WTC11 (cell line): ENCODE results near the gene ARL15. TPM values are rescaled to one million over a fixed set of nuclear protein-coding genes. Genes with fewer than 3 reads are reported as not detected.

ENCODE experiments used
- ATAC-seq: fragments of 200-7000 bp; cut with Tn5 transposase; 2 replicates; pipeline ENCODE4 v1.10.0; 2021; ENCODE audit warnings: mild to moderate bottlenecking, moderate library complexity
- CTCF ChIA-PET: fragments of 300-600 bp; sonication (Branson Sonifier 250); formaldehyde crosslinking; loops from one replicate; lab custom pipeline; 2021; ENCODE audit warnings: antibody characterized with exemption; lab: Charles Lee
- POLR2A ChIA-PET: fragments of 350-600 bp; sonication (Branson Sonifier 250); formaldehyde crosslinking; loops from one replicate; lab custom pipeline; 2021; ENCODE audit warnings: antibody characterized with exemption; lab: Charles Lee
- DNase-seq: peaks from one replicate; pipeline ENCODE4 v3.0.0; 2021; ENCODE audit warnings: low spot score
- H3K27ac Mint-ChIP-seq: 2 replicates; pipeline ENCODE4 v1.8.0; 2021; ENCODE audit warnings: mixed read lengths
- H3K27me3 Mint-ChIP-seq: 2 replicates; pipeline ENCODE4 v1.8.0; 2021; ENCODE audit warnings: low read depth, mild to moderate bottlenecking, moderate library complexity, mixed read lengths
- H3K36me3 Mint-ChIP-seq: 2 replicates; pipeline ENCODE4 v1.8.0; 2021; ENCODE audit warnings: mixed read lengths
- H3K4me1 Mint-ChIP-seq: 2 replicates; pipeline ENCODE4 v1.8.0; 2022; ENCODE audit warnings: mixed read lengths
- H3K4me3 Mint-ChIP-seq: 2 replicates; pipeline ENCODE4 v1.8.0; 2021; ENCODE audit warnings: mild to moderate bottlenecking, moderate library complexity, mixed read lengths
- H3K9me3 Mint-ChIP-seq: 2 replicates; pipeline ENCODE4 v1.8.0; 2021; ENCODE audit warnings: mixed read lengths
- AR ChIP-seq: fragments of 250-450 bp; sonication (Bioruptor Pico); IDR thresholded peaks from 2 replicates; pipeline ENCODE4 v1.9.0; 2021; ENCODE audit warnings: mild to moderate bottlenecking
- CDX4 ChIP-seq: fragments of 250-450 bp; sonication (Bioruptor Pico); IDR thresholded peaks from 2 replicates; pipeline ENCODE4 v1.9.0; 2021; ENCODE audit warnings: moderate library complexity, mild to moderate bottlenecking, inconsistent platforms, borderline replicate concordance
- ERG ChIP-seq: fragments of 250-450 bp; sonication (Bioruptor Pico); IDR thresholded peaks from 2 replicates; pipeline ENCODE4 v1.8.0; 2021; ENCODE audit warnings: mild to moderate bottlenecking
- ESRRA ChIP-seq: sonication (generic); formaldehyde crosslinking; IDR thresholded peaks from 2 replicates; pipeline ENCODE4 v1.8.1; 2022; ENCODE audit warnings: mild to moderate bottlenecking, missing genetic modification reagents, borderline replicate concordance
- FOXJ3 ChIP-seq: sonication (generic); formaldehyde crosslinking; IDR thresholded peaks from 2 replicates; pipeline ENCODE4 v1.9.0; 2021; ENCODE audit warnings: missing genetic modification reagents, mild to moderate bottlenecking, borderline replicate concordance
- GABPB1 ChIP-seq: sonication (generic); formaldehyde crosslinking; IDR thresholded peaks from 2 replicates; pipeline ENCODE4 v1.8.1; 2023; ENCODE audit warnings: mild to moderate bottlenecking, missing genetic modification reagents
- GTF2I ChIP-seq: fragments of 250-450 bp; sonication (Bioruptor Pico); conservative IDR thresholded peaks from 2 replicates; pipeline ENCODE4 v1.4.0; 2021; ENCODE audit warnings: mild to moderate bottlenecking
- HMGA2 ChIP-seq: fragments of 250-450 bp; sonication (Bioruptor Pico); IDR thresholded peaks from 2 replicates; pipeline ENCODE4 v1.4.0; 2021; ENCODE audit warnings: mild to moderate bottlenecking, moderate library complexity
- JAZF1 ChIP-seq: fragments of 250-450 bp; sonication (Bioruptor Pico); IDR thresholded peaks from 2 replicates; pipeline ENCODE4 v1.9.0; 2021; ENCODE audit warnings: moderate library complexity, mild to moderate bottlenecking, inconsistent platforms
- MAX ChIP-seq: sonication (generic); formaldehyde crosslinking; IDR thresholded peaks from 2 replicates; pipeline ENCODE4 v1.8.0; 2022; ENCODE audit warnings: mild to moderate bottlenecking, missing genetic modification reagents
- MLX ChIP-seq: sonication (generic); formaldehyde crosslinking; IDR thresholded peaks from 2 replicates; pipeline ENCODE4 v1.8.1; 2023; ENCODE audit warnings: mild to moderate bottlenecking, missing genetic modification reagents, moderate library complexity
- NFATC4 ChIP-seq: fragments of 250-450 bp; sonication (Bioruptor Pico); IDR thresholded peaks from 2 replicates; pipeline ENCODE4 v1.9.0; 2021; ENCODE audit warnings: mild to moderate bottlenecking
- NR1H2 ChIP-seq: sonication (generic); formaldehyde crosslinking; IDR thresholded peaks from 2 replicates; pipeline ENCODE4 v1.9.0; 2021; ENCODE audit warnings: mild to moderate bottlenecking, moderate library complexity, missing genetic modification reagents
- SMAD3 ChIP-seq: sonication (generic); formaldehyde crosslinking; IDR thresholded peaks from 2 replicates; pipeline ENCODE4 v1.8.0; 2022; ENCODE audit warnings: missing genetic modification reagents, mild to moderate bottlenecking, borderline replicate concordance
- TEAD1 ChIP-seq: sonication (generic); formaldehyde crosslinking; IDR thresholded peaks from 2 replicates; pipeline ENCODE4 v1.8.0; 2022; ENCODE audit warnings: mild to moderate bottlenecking, missing genetic modification reagents
- TEAD4 ChIP-seq: sonication (generic); formaldehyde crosslinking; IDR thresholded peaks from 2 replicates; pipeline ENCODE4 v1.8.0; 2022; ENCODE audit warnings: mild to moderate bottlenecking, missing genetic modification reagents
- ZNF263 ChIP-seq: sonication (generic); formaldehyde crosslinking; IDR thresholded peaks from 2 replicates; pipeline ENCODE4 v1.8.1; 2022; ENCODE audit warnings: low read depth, mild to moderate bottlenecking, moderate library complexity, missing genetic modification reagents
- ZNF281 ChIP-seq: sonication (generic); formaldehyde crosslinking; IDR thresholded peaks from 2 replicates; pipeline ENCODE4 v1.8.0; 2023; ENCODE audit warnings: mild to moderate bottlenecking, missing genetic modification reagents
- ZNF423 ChIP-seq: fragments of 250-450 bp; sonication (Bioruptor Pico); IDR thresholded peaks from 2 replicates; pipeline ENCODE4 v2.1.2; 2022; ENCODE audit warnings: mild to moderate bottlenecking, moderate library complexity
- ZNF512 ChIP-seq: sonication (generic); formaldehyde crosslinking; IDR thresholded peaks from 2 replicates; pipeline ENCODE4 v1.8.1; 2022; ENCODE audit warnings: missing genetic modification reagents, borderline replicate concordance
- ZNF671 ChIP-seq: fragments of 250-450 bp; sonication (Bioruptor Pico); IDR thresholded peaks from 2 replicates; pipeline ENCODE4 v1.8.0; 2021; ENCODE audit warnings: mild to moderate bottlenecking
- total RNA-seq: library from RNA; stranded (reverse); gene quantifications from 3 replicates; pipeline ENCODE4 v1.2.3, GENCODE V29; 2021

The ARL15 gene
- total RNA-seq, 1 experiment from 2014 or later = 20.1 TPM

GRCh38 chr5:54310433-54311175, at the start of gene ARL15 (continued):
- TF ChIP-seq ERG (CRISPR knock-in tag) (no peak), ZNF423 (CRISPR knock-in tag) (no peak), NR1H2 (CRISPR knock-in tag) (no peak), GTF2I (CRISPR knock-in tag) (no peak), ZNF281 (0 out of 2 replicates have a peak, but pooled peaks have one; percentile 20), AR (peak; percentile 65; the same call in 1 of the 2 replicates), ZNF263 (CRISPR knock-in tag) (no peak)

- no peak for TF ChIP-seq JAZF1
- TF ChIP-seq TEAD1 (CRISPR knock-in tag) = no peak
- no peak for TF ChIP-seq SMAD3 (CRISPR knock-in tag)
- TF ChIP-seq TEAD4 (CRISPR knock-in tag) = no peak
- no peak for TF ChIP-seq HMGA2 (CRISPR knock-in tag)
- no peak for TF ChIP-seq CDX4 (CRISPR knock-in tag)
- TF ChIP-seq ESRRA (CRISPR knock-in tag) = no peak
- no peak for TF ChIP-seq FOXJ3 (CRISPR knock-in tag)
- no peak for TF ChIP-seq MAX (CRISPR knock-in tag)
- no peak for TF ChIP-seq ZNF671 (CRISPR knock-in tag)
- no peak for TF ChIP-seq NFATC4 (CRISPR knock-in tag)
- TF ChIP-seq ZNF512 (CRISPR knock-in tag) = no peak
- no peak for TF ChIP-seq GABPB1
- no peak for TF ChIP-seq ZNF263 (CRISPR knock-in tag)
- no peak for TF ChIP-seq MLX (CRISPR knock-in tag)
- H3K4me1 Mint-ChIP-seq = peaks cover 8% of the 10 kb centered on the region
- peaks cover 10% of the 10 kb centered on the region for H3K36me3 Mint-ChIP-seq
- no peak overlapping the region for H3K4me3 Mint-ChIP-seq
- DNase-seq (no peak), ATAC-seq (peak; percentile 71)
- peaks cover 20% of the 10 kb centered on the region for H3K9me3 Mint-ChIP-seq
- POLR2A ChIA-PET = no interaction called here
- H3K27me3 Mint-ChIP-seq = no peaks in the 10 kb centered on the region; the same call in 1 of the 2 replicates
- CTCF ChIA-PET = interaction anchor here (0.8 kb wide), 1 partner anchor 677 kb away, joined by 3 read pairs; no protein-coding TSS in a partner anchor
- no peak overlapping the region for H3K27ac Mint-ChIP-seq
Observed at GRCh38 chr5:54360089-54360488, 49.7 kb upstream of the ARL15 start.
